ENCODE results near the gene IL17REL. TPM values are rescaled to one million over a fixed set of nuclear protein-coding genes. Genes with fewer than 3 reads are reported as not detected.

IL17REL gene
- total RNA-seq, 1 donor from 2014 or later = not detected

DNA sequence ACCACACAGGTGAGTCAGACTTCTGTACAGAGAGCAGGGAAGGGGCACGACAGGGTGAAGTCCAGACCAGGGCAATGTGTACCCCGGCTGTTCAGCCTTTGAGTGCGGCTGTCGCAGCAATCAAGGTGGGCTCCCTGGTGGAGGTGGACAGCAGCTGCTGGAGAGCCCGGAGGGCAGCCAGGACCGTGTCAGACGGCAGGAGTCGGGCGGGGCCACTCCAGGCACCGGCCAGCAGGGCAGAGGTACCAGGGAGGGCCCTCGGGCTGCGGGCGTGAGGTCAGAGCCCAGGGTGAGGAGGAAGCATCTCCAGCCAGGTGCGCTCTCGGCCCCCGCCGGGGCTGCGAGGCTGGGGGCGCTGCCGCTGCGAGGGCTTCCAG is 52.8 kb downstream of the IL17REL start:
- H3K4me1 Mint-ChIP-seq (ENCODE audit: low read depth) = peaks cover 26% of the 10 kb centered on the region
- H3K4me3 Mint-ChIP-seq = peak overlapping the region; percentile 86
- intact Hi-C loops (cut with micrococcal nuclease) = loop anchor here (1.0 to 10.0 kb wide), 3 partner anchors 23 to 575 kb away; partner anchors contain the start of gene TYMP
- H3K9me3 Mint-ChIP-seq = no peaks in the 10 kb centered on the region
- H3K36me3 Mint-ChIP-seq (ENCODE audit: low read depth) = peaks cover 27% of the 10 kb centered on the region
- no peak for DNase-seq (ENCODE audit: low spot score)
- H3K27ac Mint-ChIP-seq = peak overlapping the region; percentile 92
- H3K27me3 Mint-ChIP-seq (ENCODE audit: insufficient read depth) = no peaks in the 10 kb centered on the region

DNA sequence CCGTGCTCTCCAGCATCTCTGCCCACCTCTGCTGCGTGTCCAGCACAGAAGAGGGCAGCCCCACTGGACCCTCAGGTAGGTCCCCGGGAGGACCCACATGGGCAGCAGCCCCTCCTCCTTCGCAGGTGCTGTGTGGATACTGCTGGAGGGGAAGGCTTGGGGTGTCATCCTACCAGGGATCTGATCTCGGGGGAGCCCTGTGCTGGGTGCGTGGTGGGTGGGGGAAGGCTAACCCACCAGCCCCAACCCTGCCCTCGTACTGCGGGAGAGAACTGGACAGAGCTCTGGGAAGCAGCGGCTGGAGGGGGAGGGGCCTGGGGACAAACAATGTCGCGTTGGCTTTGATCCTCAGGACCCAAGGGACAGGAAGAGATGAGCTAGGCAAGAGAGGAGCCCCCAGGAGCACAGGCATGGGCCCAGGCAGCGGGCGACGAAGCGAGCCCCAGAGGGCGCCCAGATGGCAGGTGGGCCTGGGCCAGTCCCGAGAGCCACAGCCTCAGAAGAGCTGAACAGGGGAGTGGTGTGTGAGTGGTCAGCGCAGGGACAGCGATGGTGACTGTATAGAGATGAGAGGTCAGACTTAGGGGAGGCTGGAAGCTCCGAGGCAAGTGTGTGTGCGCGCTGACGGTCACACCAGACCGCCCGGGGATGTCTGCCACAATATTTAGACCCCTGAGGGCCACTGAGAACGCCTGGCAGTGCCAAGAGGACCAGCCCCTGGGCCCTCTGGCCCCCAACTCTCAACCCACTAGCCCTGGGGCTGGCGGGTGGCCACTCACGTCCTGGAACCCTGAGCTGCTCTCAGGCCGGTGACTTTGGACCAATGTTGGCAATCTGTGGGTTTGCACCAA is 53.4 kb downstream of the IL17REL start:
- Mint-ChIP-seq H3K27me3 (ENCODE audit: insufficient read depth) (no peaks in the 10 kb centered on the region), H3K4me1 (ENCODE audit: low read depth) (peaks cover 22% of the 10 kb centered on the region), H3K4me3 (peak overlapping the region; percentile 86), H3K27ac (peak overlapping the region; percentile 92), H3K36me3 (ENCODE audit: low read depth) (peaks cover 22% of the 10 kb centered on the region), H3K9me3 (no peaks in the 10 kb centered on the region)
- no peak for DNase-seq (ENCODE audit: low spot score)
- intact Hi-C loops (cut with micrococcal nuclease) = no loop called here

DNA sequence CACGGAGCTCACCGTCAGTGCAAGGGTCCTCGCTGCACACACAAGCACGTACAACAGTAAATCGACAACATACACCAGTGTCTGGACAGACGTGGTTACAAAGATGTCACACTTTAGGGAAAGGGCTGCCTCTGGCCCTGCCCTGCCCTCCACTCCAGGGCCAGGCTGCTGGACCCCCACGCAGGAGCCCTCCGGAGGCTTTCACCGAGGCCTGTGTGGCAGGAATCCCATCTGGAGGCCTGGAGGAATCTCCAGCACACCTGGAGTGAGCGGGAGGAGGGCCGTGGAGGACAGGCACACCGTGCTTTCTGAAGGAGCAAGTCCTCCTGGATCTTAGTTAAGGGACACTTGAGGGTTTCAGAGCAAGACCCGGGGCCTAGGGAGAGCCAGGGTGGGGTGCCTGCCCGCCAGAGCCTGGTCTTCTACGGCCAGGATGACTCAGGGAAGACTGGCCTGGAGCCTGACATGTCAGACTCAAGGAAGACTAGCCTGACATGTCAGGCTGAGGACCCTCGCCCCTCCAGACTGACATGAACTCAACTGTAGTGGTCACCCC is 54.1 kb downstream of the IL17REL start:
- Mint-ChIP-seq H3K9me3 (no peaks in the 10 kb centered on the region), H3K4me3 (peak overlapping the region; percentile 86), H3K4me1 (ENCODE audit: low read depth) (peaks cover 15% of the 10 kb centered on the region), H3K27ac (peak overlapping the region; percentile 63), H3K27me3 (ENCODE audit: insufficient read depth) (no peaks in the 10 kb centered on the region), H3K36me3 (ENCODE audit: low read depth) (peaks cover 15% of the 10 kb centered on the region)
- DNase-seq (ENCODE audit: low spot score) = no peak
- intact Hi-C loops (cut with micrococcal nuclease) = no loop called here

DNA sequence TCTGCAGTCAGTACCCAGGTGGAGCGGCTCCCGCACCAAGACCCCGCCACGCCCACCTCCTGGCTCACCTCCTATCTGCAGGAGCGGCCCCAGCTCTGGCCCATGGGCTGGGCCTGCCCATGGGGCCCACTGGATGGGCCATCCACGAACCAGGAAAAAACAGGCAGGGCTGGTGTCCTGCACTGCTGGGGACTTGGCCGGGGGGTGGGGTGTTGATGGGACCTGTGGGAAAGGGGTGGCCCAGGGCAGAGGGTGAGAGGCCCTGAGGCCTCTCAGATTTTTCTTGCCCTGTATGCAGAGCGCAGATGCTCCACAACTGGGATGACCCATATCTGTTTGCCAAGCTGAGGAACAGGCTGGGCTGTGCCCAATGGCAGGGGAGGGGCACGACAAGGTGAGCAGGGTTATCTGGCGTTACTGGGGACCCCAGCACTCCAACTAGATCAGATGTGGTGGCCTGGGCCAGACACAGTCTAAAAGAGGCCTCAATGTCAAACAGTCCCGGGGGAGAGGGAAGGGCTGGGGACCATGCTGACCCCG is 54.7 kb downstream of the IL17REL start:
- H3K27ac Mint-ChIP-seq = peak overlapping the region; percentile 63
- no peak for DNase-seq (ENCODE audit: low spot score)
- H3K36me3 Mint-ChIP-seq (ENCODE audit: low read depth) = peaks cover 10% of the 10 kb centered on the region
- no peaks in the 10 kb centered on the region for H3K9me3 Mint-ChIP-seq
- intact Hi-C loops (cut with micrococcal nuclease) = no loop called here
- H3K4me1 Mint-ChIP-seq (ENCODE audit: low read depth) = peaks cover 15% of the 10 kb centered on the region
- H3K4me3 Mint-ChIP-seq = peak overlapping the region; percentile 60
- H3K27me3 Mint-ChIP-seq (ENCODE audit: insufficient read depth) = no peaks in the 10 kb centered on the region

DNA sequence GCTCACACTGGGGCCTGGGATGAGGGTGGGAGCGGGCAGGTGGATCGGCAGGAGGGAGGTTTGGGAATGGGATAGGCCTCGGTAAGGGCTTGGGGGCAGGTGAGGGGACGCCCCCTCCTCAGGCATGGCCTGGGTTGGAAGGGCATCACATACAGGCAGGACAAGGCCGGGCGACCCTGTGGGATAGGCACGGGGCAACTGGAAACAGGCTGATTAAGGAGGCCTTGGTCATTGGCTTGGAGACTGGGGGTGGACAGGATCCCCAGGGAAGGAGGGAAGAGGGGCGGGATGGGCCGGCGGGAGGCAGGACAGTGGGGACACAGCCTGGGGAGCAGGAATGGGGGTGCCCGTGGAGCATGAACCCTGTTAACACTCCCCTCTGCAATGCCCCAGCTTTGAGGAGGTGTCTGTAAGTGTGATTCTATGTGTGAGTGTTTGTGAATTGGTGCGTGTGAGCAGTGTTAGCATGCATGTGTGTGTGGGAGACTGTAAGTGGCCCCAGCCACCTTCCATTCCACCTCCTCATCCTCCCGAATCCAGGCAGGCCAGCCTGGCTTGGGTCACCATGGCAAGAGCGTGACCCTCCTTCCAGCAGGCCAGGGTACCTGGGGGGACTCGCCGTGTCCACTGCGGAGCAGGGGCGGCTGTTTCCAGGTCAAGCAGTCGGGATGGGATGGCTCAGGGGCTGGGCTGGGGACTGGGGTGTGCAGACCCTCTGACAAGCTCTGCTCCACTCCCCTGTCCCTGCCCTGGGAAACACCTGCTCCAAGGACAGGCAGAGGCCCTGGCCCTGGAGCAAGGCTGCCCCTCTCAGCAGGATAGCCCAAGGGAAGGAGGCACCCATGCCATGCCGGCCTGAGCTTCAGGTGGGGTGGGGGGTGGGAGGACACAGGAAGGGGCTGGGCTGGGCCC is 55.4 kb downstream of the IL17REL start:
- H3K4me3 Mint-ChIP-seq = no peak overlapping the region
- no peak for DNase-seq (ENCODE audit: low spot score)
- H3K36me3 Mint-ChIP-seq (ENCODE audit: low read depth) = peaks cover 6% of the 10 kb centered on the region
- intact Hi-C loops (cut with micrococcal nuclease) = no loop called here
- no peak overlapping the region for H3K27ac Mint-ChIP-seq
- H3K27me3 Mint-ChIP-seq (ENCODE audit: insufficient read depth) = no peaks in the 10 kb centered on the region
- peaks cover 15% of the 10 kb centered on the region for H3K4me1 Mint-ChIP-seq (ENCODE audit: low read depth)
- no peaks in the 10 kb centered on the region for H3K9me3 Mint-ChIP-seq

DNA sequence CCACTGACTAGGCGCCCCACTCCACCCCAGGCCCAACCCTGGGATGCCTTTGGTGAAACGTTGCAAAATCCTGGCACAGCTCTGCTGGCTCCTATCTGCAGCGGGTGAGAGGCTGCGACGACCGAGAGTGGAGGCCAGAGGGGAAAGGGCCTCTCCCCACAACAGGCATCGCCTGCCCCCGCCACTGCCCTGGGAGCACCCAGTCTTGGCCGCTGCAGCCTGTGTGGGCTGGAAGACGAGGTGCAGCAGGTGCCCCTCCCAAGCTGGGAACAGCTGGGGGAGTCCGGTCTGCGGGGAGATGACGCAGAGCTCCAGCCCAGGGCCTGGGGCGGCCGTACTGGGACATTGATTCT is 56.2 kb downstream of the IL17REL start:
- H3K27me3 Mint-ChIP-seq (ENCODE audit: insufficient read depth) = no peaks in the 10 kb centered on the region
- no peaks in the 10 kb centered on the region for H3K9me3 Mint-ChIP-seq
- H3K4me1 Mint-ChIP-seq (ENCODE audit: low read depth) = peaks cover 15% of the 10 kb centered on the region
- H3K27ac Mint-ChIP-seq = no peak overlapping the region
- H3K4me3 Mint-ChIP-seq = no peak overlapping the region
- no peaks in the 10 kb centered on the region for H3K36me3 Mint-ChIP-seq (ENCODE audit: low read depth)
- intact Hi-C loops (cut with micrococcal nuclease) = no loop called here
- DNase-seq (ENCODE audit: low spot score) = no peak

DNA sequence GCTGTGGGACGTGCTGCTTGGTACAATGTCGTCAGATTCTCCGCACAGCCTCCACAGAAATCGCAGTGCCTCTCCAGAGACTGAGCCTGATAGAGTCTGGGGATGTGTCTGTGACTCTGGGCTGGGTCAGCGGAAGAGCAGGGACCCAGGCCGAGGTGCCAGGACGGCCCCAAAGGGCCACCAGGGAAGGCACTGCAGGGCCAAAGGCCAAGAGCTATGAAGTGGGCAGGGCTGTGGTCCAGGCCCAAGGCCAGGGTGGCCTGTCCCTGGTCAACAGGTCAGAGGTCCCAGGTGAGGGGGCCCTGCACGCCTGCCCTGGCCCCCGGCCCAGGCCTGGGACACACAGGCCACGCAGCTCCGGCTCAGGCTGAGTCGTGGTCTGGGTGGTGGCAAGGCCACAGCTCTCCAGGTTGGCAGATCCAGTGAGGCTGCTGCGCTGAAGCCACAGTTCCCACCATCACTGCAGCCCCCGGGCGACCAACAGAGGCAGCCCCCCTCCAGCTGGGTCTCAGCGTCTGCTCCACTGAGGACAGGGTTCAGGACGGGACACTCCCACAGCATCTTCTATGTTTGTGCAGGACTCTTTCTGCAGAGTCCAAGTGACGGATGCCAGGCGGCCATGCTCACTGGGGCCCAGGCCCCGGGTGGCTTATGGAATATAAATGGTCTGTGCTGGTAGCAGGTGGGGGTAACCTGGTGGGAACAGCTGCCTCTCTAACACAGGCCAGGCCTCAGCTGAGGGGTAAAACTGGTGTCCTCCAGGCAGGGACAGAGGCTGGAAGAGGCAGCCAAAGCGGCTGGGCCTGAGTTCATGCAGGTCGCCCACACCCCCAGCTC is 56.8 kb downstream of the IL17REL start:
- no peak for DNase-seq (ENCODE audit: low spot score)
- Mint-ChIP-seq H3K36me3 (ENCODE audit: low read depth) (no peaks in the 10 kb centered on the region), H3K4me1 (ENCODE audit: low read depth) (peaks cover 15% of the 10 kb centered on the region), H3K4me3 (no peak overlapping the region), H3K27ac (no peak overlapping the region), H3K9me3 (no peaks in the 10 kb centered on the region), H3K27me3 (ENCODE audit: insufficient read depth) (no peaks in the 10 kb centered on the region)
- intact Hi-C loops (cut with micrococcal nuclease) = no loop called here

DNA sequence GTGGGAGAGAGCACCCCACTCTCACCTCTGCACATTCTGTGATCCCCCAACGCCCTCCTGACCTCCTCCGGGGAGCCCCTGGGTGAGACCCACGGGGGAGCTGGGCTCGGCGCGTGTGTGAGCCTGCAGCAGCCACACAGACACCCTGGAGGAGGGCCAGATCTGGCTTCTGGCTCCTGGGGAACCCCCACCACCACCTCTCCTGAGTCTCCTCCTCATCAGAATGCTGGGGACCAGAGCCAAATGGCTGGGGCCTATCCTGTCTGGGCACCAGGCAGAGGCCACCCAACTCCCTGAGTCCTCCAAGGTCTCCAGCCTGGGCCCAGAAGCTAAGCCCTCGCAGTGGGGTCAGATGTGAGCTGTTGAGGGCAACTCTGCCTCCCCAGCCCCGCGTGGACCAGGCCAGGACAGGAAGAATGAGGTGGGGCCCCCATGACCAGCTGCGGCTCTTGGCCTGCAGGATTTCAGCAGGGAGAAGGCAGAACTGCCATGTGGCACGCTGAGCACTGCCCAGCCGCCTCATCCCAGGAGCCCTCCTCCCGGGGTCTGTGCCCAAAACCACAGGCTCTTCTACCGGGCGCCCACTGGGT is 57.5 kb downstream of the IL17REL start:
- H3K4me1 Mint-ChIP-seq (ENCODE audit: low read depth) = peaks cover 15% of the 10 kb centered on the region

DNA sequence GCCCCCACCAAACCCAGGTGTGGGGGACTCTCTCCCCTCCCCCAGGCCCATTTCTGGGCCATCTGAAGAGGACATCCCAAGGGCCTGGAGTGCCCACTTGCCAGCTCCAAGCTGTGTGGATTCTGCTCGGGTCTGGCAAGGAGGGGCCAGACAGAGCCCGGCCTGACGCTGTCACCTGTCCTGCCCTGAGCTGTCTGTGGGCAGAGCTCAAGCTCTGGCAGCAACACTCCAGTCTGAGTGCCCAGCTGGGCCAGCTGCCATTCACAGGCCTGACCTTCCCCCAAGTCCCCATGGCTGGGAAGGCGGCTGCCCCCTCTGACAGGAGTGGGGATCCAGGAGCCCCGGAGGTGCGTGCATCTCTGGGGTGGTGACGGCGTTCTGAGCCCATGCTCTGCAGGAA is 58.2 kb downstream of the IL17REL start:
- peaks cover 11% of the 10 kb centered on the region for H3K4me1 Mint-ChIP-seq (ENCODE audit: low read depth)
- H3K27ac Mint-ChIP-seq = no peak overlapping the region
- intact Hi-C loops (cut with micrococcal nuclease) = no loop called here
- no peaks in the 10 kb centered on the region for H3K27me3 Mint-ChIP-seq (ENCODE audit: insufficient read depth)
- H3K9me3 Mint-ChIP-seq = no peaks in the 10 kb centered on the region
- H3K4me3 Mint-ChIP-seq = no peak overlapping the region
- H3K36me3 Mint-ChIP-seq (ENCODE audit: low read depth) = no peaks in the 10 kb centered on the region
- no peak for DNase-seq (ENCODE audit: low spot score)

More for the DNA sequence above, 57.5 kb downstream of the IL17REL start:
- H3K36me3 Mint-ChIP-seq (ENCODE audit: low read depth) = no peaks in the 10 kb centered on the region
- no peak overlapping the region for H3K4me3 Mint-ChIP-seq
- no peaks in the 10 kb centered on the region for H3K27me3 Mint-ChIP-seq (ENCODE audit: insufficient read depth)
- no peak for DNase-seq (ENCODE audit: low spot score)
- intact Hi-C loops (cut with micrococcal nuclease) = no loop called here
- H3K27ac Mint-ChIP-seq = no peak overlapping the region
- no peaks in the 10 kb centered on the region for H3K9me3 Mint-ChIP-seq

DNA sequence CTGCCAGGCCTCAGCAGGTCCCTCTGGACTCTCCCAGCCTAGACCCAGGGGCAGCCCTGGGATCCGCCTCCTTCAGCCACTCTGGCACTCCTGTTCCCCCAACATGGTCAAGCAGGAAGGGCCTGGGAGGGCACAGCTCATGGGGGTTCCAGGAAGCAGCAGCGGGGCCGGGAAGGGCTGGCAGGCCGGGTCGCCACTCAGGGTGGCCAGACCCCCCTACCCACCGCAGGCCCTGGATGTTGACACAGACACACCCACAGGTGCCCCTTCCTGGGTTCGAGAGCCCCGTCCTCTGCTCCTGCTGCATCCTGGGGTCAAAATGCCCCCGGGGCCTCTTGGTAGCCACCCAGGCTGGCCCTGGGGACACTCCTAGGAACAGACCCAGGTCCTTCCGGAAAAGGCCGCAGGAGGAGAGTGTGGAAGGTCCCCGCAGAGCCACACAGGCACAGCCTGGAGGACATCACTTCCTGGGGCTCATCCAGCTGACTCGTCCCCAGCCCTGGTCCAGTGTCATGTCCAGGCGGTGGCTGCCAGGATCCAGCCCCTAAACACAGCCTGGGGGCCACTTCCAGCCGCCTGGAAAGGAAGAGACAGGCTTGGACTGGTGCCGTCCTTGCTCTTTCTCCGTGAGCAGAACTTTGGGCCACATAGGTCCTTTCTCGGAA is 58.8 kb downstream of the IL17REL start:
- Mint-ChIP-seq H3K4me3 (no peak overlapping the region), H3K9me3 (no peaks in the 10 kb centered on the region), H3K27me3 (ENCODE audit: insufficient read depth) (no peaks in the 10 kb centered on the region), H3K4me1 (ENCODE audit: low read depth) (peaks cover 6% of the 10 kb centered on the region), H3K27ac (no peak overlapping the region), H3K36me3 (ENCODE audit: low read depth) (no peaks in the 10 kb centered on the region)
- DNase-seq (ENCODE audit: low spot score) = no peak
- intact Hi-C loops (cut with micrococcal nuclease) = no loop called here

DNA sequence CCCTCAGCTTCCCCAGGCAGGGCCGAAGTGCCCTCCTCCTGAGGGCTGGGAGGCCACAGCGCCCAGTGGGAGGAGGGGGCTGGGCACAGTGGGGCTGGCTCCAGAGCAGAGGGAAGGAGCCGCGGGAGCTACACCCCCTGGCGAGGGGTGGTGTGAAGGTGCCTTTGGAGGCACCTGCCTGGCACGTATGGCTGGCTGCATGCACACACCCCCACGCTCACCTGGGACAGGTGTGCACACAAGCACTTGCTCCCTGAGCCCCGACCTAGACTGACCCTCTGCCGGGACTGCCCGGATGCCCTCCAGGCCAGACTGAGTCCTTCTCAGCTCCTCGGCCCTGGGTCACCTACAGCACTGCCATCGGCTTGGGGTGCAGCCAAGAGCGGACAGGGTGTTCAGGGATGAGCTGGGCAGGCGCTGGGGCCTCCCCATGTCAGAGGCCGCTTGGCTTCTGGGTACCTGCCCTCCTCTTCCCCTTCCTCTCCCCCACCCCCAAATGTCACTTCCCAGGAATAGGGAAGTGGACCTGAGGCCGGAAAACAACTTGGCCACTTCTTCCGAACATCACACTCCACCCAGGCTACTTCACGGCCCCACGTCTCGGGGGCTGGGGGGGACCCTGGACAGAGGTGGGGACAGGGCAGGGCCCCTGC is 59.4 kb downstream of the IL17REL start:
- Mint-ChIP-seq H3K4me1 (ENCODE audit: low read depth) (peaks cover 3% of the 10 kb centered on the region), H3K27ac (no peak overlapping the region), H3K4me3 (no peak overlapping the region), H3K9me3 (no peaks in the 10 kb centered on the region), H3K27me3 (ENCODE audit: insufficient read depth) (no peaks in the 10 kb centered on the region), H3K36me3 (ENCODE audit: low read depth) (no peaks in the 10 kb centered on the region)
- intact Hi-C loops (cut with micrococcal nuclease) = no loop called here
- no peak for DNase-seq (ENCODE audit: low spot score)
